Glutamatergic neuron (in vitro differentiated cells): ENCODE data around the gene MCTP1. TPM values are rescaled to one million over a fixed set of nuclear protein-coding genes. Genes with fewer than 3 reads are reported as not detected.

Experiments used
- DNase-seq: peaks from one replicate; pipeline ENCODE4 v3.0.0; 2022
- H3K27ac Mint-ChIP-seq: one replicate; pipeline ENCODE4 v1.8.0; 2020; ENCODE audit warnings: mild to moderate bottlenecking, mixed read lengths, inconsistent platforms; ENCODE audit not compliant: unreplicated experiment
- H3K27me3 Mint-ChIP-seq: one replicate; pipeline ENCODE4 v1.8.0; 2020; ENCODE audit warnings: mild to moderate bottlenecking, moderate library complexity, mixed read lengths, inconsistent platforms; ENCODE audit not compliant: unreplicated experiment
- H3K36me3 Mint-ChIP-seq: one replicate; pipeline ENCODE4 v1.8.0; 2020; ENCODE audit warnings: mild to moderate bottlenecking, mixed read lengths, inconsistent platforms; ENCODE audit not compliant: unreplicated experiment
- H3K4me1 Mint-ChIP-seq: one replicate; pipeline ENCODE4 v1.8.0; 2020; ENCODE audit warnings: mild to moderate bottlenecking, low read depth, mixed read lengths, inconsistent platforms; ENCODE audit not compliant: unreplicated experiment
- H3K4me3 Mint-ChIP-seq: one replicate; pipeline ENCODE4 v1.8.0; 2020; ENCODE audit warnings: mild to moderate bottlenecking, mixed read lengths, inconsistent platforms; ENCODE audit not compliant: unreplicated experiment
- H3K9me3 Mint-ChIP-seq: one replicate; pipeline ENCODE4 v1.8.0; 2020; ENCODE audit warnings: mild to moderate bottlenecking, moderate library complexity, mixed read lengths, inconsistent platforms; ENCODE audit not compliant: unreplicated experiment
- CTCF ChIP-seq: fragments of 200-600 bp; sonication (generic); IDR thresholded peaks from one replicate; pipeline ENCODE4 v1.5.0; 2021; ENCODE audit not compliant: partially characterized antibody, unreplicated experiment
- total RNA-seq: library from RNA; stranded (reverse); fragmentation: NEBNext Ultra II Directional; extraction: Animal tissue kit (Norgen Biotek cat#: 25700); gene quantifications from one replicate; pipeline ENCODE4 v1.2.1, GENCODE V29; 2021; ENCODE audit not compliant: unreplicated experiment

The MCTP1 gene
- total RNA-seq, 1 donor from 2014 or later: 1.7 TPM

GRCh38 chr5:94891565-94891964, 393.3 kb downstream of the MCTP1 start:
- no peak overlapping the region for H3K27ac Mint-ChIP-seq
- no peak for DNase-seq
- no peak for TF ChIP-seq CTCF
- no peaks in the 10 kb centered on the region for H3K9me3 Mint-ChIP-seq
- H3K4me1 Mint-ChIP-seq: no peaks in the 10 kb centered on the region
- H3K27me3 Mint-ChIP-seq: no peaks in the 10 kb centered on the region
- no peaks in the 10 kb centered on the region for H3K36me3 Mint-ChIP-seq
- no peak overlapping the region for H3K4me3 Mint-ChIP-seq

- Mint-ChIP-seq H3K4me1 (no peaks in the 10 kb centered on the region), H3K9me3 (no peaks in the 10 kb centered on the region), H3K27me3 (no peaks in the 10 kb centered on the region), H3K36me3 (no peaks in the 10 kb centered on the region), H3K4me3 (no peak overlapping the region), H3K27ac (no peak overlapping the region)
- DNase-seq: no peak
- no peak for TF ChIP-seq CTCF
Measured at GRCh38 chr5:94890907-94891306, 394.0 kb downstream of the MCTP1 start.

GRCh38 chr5:94888674-94889073, 396.2 kb downstream of the MCTP1 start:
- Mint-ChIP-seq H3K4me1 (peaks cover 9% of the 10 kb centered on the region), H3K4me3 (no peak overlapping the region)

GRCh38 chr5:94885931-94886330, 399.0 kb downstream of the MCTP1 start:
- Mint-ChIP-seq H3K27me3 (no peaks in the 10 kb centered on the region), H3K4me3 (no peak overlapping the region), H3K36me3 (no peaks in the 10 kb centered on the region), H3K27ac (no peak overlapping the region), H3K9me3 (no peaks in the 10 kb centered on the region), H3K4me1 (peaks cover 9% of the 10 kb centered on the region)
- no peak for DNase-seq
- TF ChIP-seq CTCF: no peak

More at GRCh38 chr5:94888674-94889073, 396.2 kb downstream of the MCTP1 start:
- no peak for TF ChIP-seq CTCF
- no peaks in the 10 kb centered on the region for H3K36me3 Mint-ChIP-seq
- DNase-seq: no peak
- no peak overlapping the region for H3K27ac Mint-ChIP-seq
- H3K27me3 Mint-ChIP-seq: no peaks in the 10 kb centered on the region
- no peaks in the 10 kb centered on the region for H3K9me3 Mint-ChIP-seq

GRCh38 chr5:94884311-94884710, 400.6 kb downstream of the MCTP1 start:
- H3K27me3 Mint-ChIP-seq: no peaks in the 10 kb centered on the region
- no peak overlapping the region for H3K27ac Mint-ChIP-seq
- TF ChIP-seq CTCF: no peak
- no peaks in the 10 kb centered on the region for H3K9me3 Mint-ChIP-seq
- H3K4me3 Mint-ChIP-seq: no peak overlapping the region
- H3K36me3 Mint-ChIP-seq: no peaks in the 10 kb centered on the region
- H3K4me1 Mint-ChIP-seq: peaks cover 9% of the 10 kb centered on the region
- peak; percentile 69 for DNase-seq
